Mesothelial cell of epicardium (in vitro differentiated cells): ENCODE data around the gene D2HGDH. TPM values are rescaled to one million over a fixed set of nuclear protein-coding genes. Genes with fewer than 3 reads are reported as not detected.

ENCODE experiments used
- DNase-seq, 2 experiments: peaks; one replicate each; pipeline ENCODE4 v3.0.0; 2021; ENCODE audit warnings: low spot score in 2 of 2; ENCODE audit not compliant: unreplicated experiment in 2 of 2
- H3K27ac Mint-ChIP-seq: 2 replicates; pipeline ENCODE4 v1.8.0; 2021; ENCODE audit warnings: mixed read lengths
- H3K27me3 Mint-ChIP-seq: 2 replicates; pipeline ENCODE4 v1.8.0; 2021; ENCODE audit warnings: low read depth, mixed read lengths
- H3K36me3 Mint-ChIP-seq: 2 replicates; pipeline ENCODE4 v1.8.0; 2021; ENCODE audit warnings: mixed read lengths
- H3K4me1 Mint-ChIP-seq: 2 replicates; pipeline ENCODE4 v1.8.0; 2021; ENCODE audit warnings: mixed read lengths
- H3K4me3 Mint-ChIP-seq: 2 replicates; pipeline ENCODE4 v1.8.0; 2021; ENCODE audit warnings: mild to moderate bottlenecking, moderate library complexity, mixed read lengths
- H3K9me3 Mint-ChIP-seq: 2 replicates; pipeline ENCODE4 v1.8.0; 2021; ENCODE audit warnings: mixed read lengths
- CTCF ChIP-seq: fragments of 200-600 bp; sonication (generic); IDR thresholded peaks from one replicate; pipeline ENCODE4 v1.5.0; 2021; ENCODE audit warnings: antibody characterized with exemption; ENCODE audit not compliant: unreplicated experiment
- total RNA-seq: library from RNA; stranded (reverse); gene quantifications from 3 replicates; pipeline ENCODE4 v1.2.1, GENCODE V29; 2021

D2HGDH gene
- total RNA-seq, 1 donor from 2014 or later = 60.3 TPM

- Mint-ChIP-seq H3K4me1 (no peaks in the 10 kb centered on the region), H3K36me3 (peaks cover 28% of the 10 kb centered on the region), H3K9me3 (peaks cover 3% of the 10 kb centered on the region), H3K4me3 (no peak overlapping the region), H3K27me3 (no peaks in the 10 kb centered on the region), H3K27ac (no peak overlapping the region)
- TF ChIP-seq CTCF = no peak
- DNase-seq = no peak
These were observed 17.3 kb downstream of the D2HGDH start for GRCh38 chr2:241751776-241752175.

GRCh38 chr2:241752253-241752652 lies 17.8 kb downstream of the D2HGDH start:
- H3K4me3 Mint-ChIP-seq = no peak overlapping the region
- TF ChIP-seq CTCF = no peak
- DNase-seq = no peak
- H3K4me1 Mint-ChIP-seq = no peaks in the 10 kb centered on the region
- H3K36me3 Mint-ChIP-seq = peaks cover 24% of the 10 kb centered on the region
- no peaks in the 10 kb centered on the region for H3K9me3 Mint-ChIP-seq
- H3K27me3 Mint-ChIP-seq = no peaks in the 10 kb centered on the region
- no peak overlapping the region for H3K27ac Mint-ChIP-seq

- Mint-ChIP-seq H3K9me3 (no peaks in the 10 kb centered on the region), H3K4me3 (no peak overlapping the region), H3K27me3 (no peaks in the 10 kb centered on the region), H3K4me1 (no peaks in the 10 kb centered on the region), H3K27ac (no peak overlapping the region), H3K36me3 (peaks cover 23% of the 10 kb centered on the region)
- DNase-seq = no peak
- TF ChIP-seq CTCF = no peak
These were observed 18.4 kb downstream of the D2HGDH start for GRCh38 chr2:241752689-241753276.

GRCh38 chr2:241753493-241753892 lies 19.1 kb downstream of the D2HGDH start:
- H3K27ac Mint-ChIP-seq = no peak overlapping the region
- H3K4me1 Mint-ChIP-seq = no peaks in the 10 kb centered on the region
- no peaks in the 10 kb centered on the region for H3K9me3 Mint-ChIP-seq
- H3K27me3 Mint-ChIP-seq = no peaks in the 10 kb centered on the region
- H3K36me3 Mint-ChIP-seq = peaks cover 26% of the 10 kb centered on the region
- no peak for TF ChIP-seq CTCF
- DNase-seq = no peak
- no peak overlapping the region for H3K4me3 Mint-ChIP-seq

GRCh38 chr2:241754042-241754441 lies 19.6 kb downstream of the D2HGDH start:
- Mint-ChIP-seq H3K27me3 (no peaks in the 10 kb centered on the region), H3K36me3 (peaks cover 23% of the 10 kb centered on the region), H3K27ac (no peak overlapping the region), H3K4me3 (no peak overlapping the region), H3K9me3 (no peaks in the 10 kb centered on the region), H3K4me1 (peaks cover 4% of the 10 kb centered on the region)
- TF ChIP-seq CTCF = no peak
- no peak for DNase-seq

- Mint-ChIP-seq H3K27me3 (no peaks in the 10 kb centered on the region), H3K27ac (no peak overlapping the region), H3K36me3 (peaks cover 24% of the 10 kb centered on the region), H3K4me3 (no peak overlapping the region), H3K4me1 (peaks cover 11% of the 10 kb centered on the region), H3K9me3 (no peaks in the 10 kb centered on the region)
- no peak for DNase-seq
- TF ChIP-seq CTCF = no peak
These were observed 20.7 kb downstream of the D2HGDH start for GRCh38 chr2:241755166-241755565.
